GM21447 (cell line): ENCODE results near the gene DPF3.

Source experiments
- ATAC-seq: cut with Tn5 transposase; IDR thresholded peaks from one replicate; pipeline ENCODE4 v1.9.1; 2021; ENCODE audit not compliant: unreplicated experiment

The DPF3 gene

GRCh38 chr14:72721083-72721482 lies 172.8 kb downstream of the DPF3 start:
- no peak for ATAC-seq

GRCh38 chr14:72717220-72717619 lies 176.7 kb downstream of the DPF3 start:
- no peak for ATAC-seq

GRCh38 chr14:72716476-72716875 lies 177.4 kb downstream of the DPF3 start:
- no peak for ATAC-seq

GRCh38 chr14:72715850-72716228 lies 178.1 kb downstream of the DPF3 start:
- no peak for ATAC-seq

- no peak for ATAC-seq
Measured at GRCh38 chr14:72715215-72715849, 178.6 kb downstream of the DPF3 start.

- no peak for ATAC-seq
Measured at GRCh38 chr14:72714871-72715214, 179.1 kb downstream of the DPF3 start.

- ATAC-seq = no peak
Measured at GRCh38 chr14:72714094-72714493, 179.8 kb downstream of the DPF3 start.

- no peak for ATAC-seq
Measured at GRCh38 chr14:72711936-72712335, 182.0 kb downstream of the DPF3 start.

- ATAC-seq = no peak
Measured at GRCh38 chr14:72709916-72710611, 183.8 kb downstream of the DPF3 start.

GRCh38 chr14:72708708-72709475 lies 185.0 kb downstream of the DPF3 start:
- no peak for ATAC-seq

GRCh38 chr14:72708222-72708621 lies 185.7 kb downstream of the DPF3 start:
- no peak for ATAC-seq

- no peak for ATAC-seq
Measured at GRCh38 chr14:72706485-72706884, 187.4 kb downstream of the DPF3 start.

- ATAC-seq = no peak
Measured at GRCh38 chr14:72704502-72704901, 189.4 kb downstream of the DPF3 start.

- ATAC-seq = no peak
Measured at GRCh38 chr14:72701605-72702004, 192.3 kb downstream of the DPF3 start.

- ATAC-seq = no peak
Measured at GRCh38 chr14:72701237-72701565, 192.7 kb downstream of the DPF3 start.

GRCh38 chr14:72700338-72701236 lies 193.3 kb downstream of the DPF3 start:
- no peak for ATAC-seq

- no peak for ATAC-seq
Measured at GRCh38 chr14:72699852-72700257, 194.0 kb downstream of the DPF3 start.

GRCh38 chr14:72699443-72699842 lies 194.5 kb downstream of the DPF3 start:
- no peak for ATAC-seq

- ATAC-seq = no peak
Measured at GRCh38 chr14:72692696-72693095, 201.2 kb downstream of the DPF3 start.

- no peak for ATAC-seq
Measured at GRCh38 chr14:72690324-72690723, 203.6 kb downstream of the DPF3 start.

- no peak for ATAC-seq
Measured at GRCh38 chr14:72688990-72689671, 204.8 kb downstream of the DPF3 start.
